Endothelial cell of umbilical vein (primary cell): Measurements from ENCODE around the gene KIF3B. TPM values are rescaled to one million over a fixed set of nuclear protein-coding genes. Genes with fewer than 3 reads are reported as not detected.

ENCODE experiments used
- BruUV-seq: library from RNA; stranded (reverse); fragments of 400-500 nt; replicated peaks from 2 replicates; lab custom pipeline; 2021; lab: Mats Ljungman, UMichigan
- CTCF ChIA-PET: fragments of 300-600, 350-600 bp; sonication (Branson Sonifier 250); formaldehyde crosslinking; loops from one replicate; lab custom pipeline; 2021; ENCODE audit warnings: antibody characterized with exemption, inconsistent platforms; lab: Charles Lee
- POLR2A ChIA-PET: fragments of 300-600, 350-600 bp; sonication (Branson Sonifier 250); formaldehyde crosslinking; loops from one replicate; lab custom pipeline; 2021; ENCODE audit warnings: antibody characterized with exemption, inconsistent platforms; lab: Charles Lee
- DNase-seq: peaks from one replicate; pipeline ENCODE4 v3.0.0-alpha.2; 2011; ENCODE audit warnings: low read depth, low spot score
- FAIRE-seq: peaks from 2 replicates; lab custom pipeline; 2011; peaks lifted over from hg19 to GRCh38; lab: Jason Lieb, UNC
- H2AFZ ChIP-seq: 2 replicates; pipeline ENCODE4 v1.6.0; 2012; ENCODE audit warnings: low read depth, low read length, control low read depth, inconsistent platforms
- H3K27ac ChIP-seq: 2 replicates; pipeline ENCODE4 v1.5.1; 2011; ENCODE audit warnings: low read depth, mild to moderate bottlenecking, control low read depth, low read length, moderate library complexity; ENCODE audit not compliant: insufficient read depth
- H3K27me3 ChIP-seq, 2 experiments: 2 replicates each; pipeline versions ENCODE4 v1.6.0 to v1.6.1; 2011; ENCODE audit warnings: low read length in 2 of 2, mixed read lengths in 1 of 2; ENCODE audit not compliant: control insufficient read depth in 2 of 2, insufficient read depth in 2 of 2
- H3K36me3 ChIP-seq, 2 experiments: 2 replicates in 1 of 2; 3 replicates in 1 of 2; pipeline ENCODE4 v1.5.1; 2011; ENCODE audit warnings: low read length in 2 of 2, mild to moderate bottlenecking in 1 of 2, moderate library complexity in 1 of 2; ENCODE audit not compliant: control insufficient read depth in 2 of 2, insufficient read depth in 2 of 2; ENCODE audit errors: extremely low read depth in 1 of 2
- H3K4me1 ChIP-seq: 3 replicates; pipeline ENCODE4 v1.5.1; 2011; ENCODE audit warnings: mild to moderate bottlenecking, low read length; ENCODE audit not compliant: control insufficient read depth, insufficient read depth; ENCODE audit errors: extremely low read depth
- H3K4me2 ChIP-seq: 2 replicates; pipeline ENCODE4 v1.6.1; 2011; ENCODE audit warnings: low read length, control low read depth, mixed read lengths; ENCODE audit not compliant: insufficient read depth
- H3K4me3 ChIP-seq, 3 experiments: fragments of 200-600 bp in 1 of 3; sonication (generic), shearing (Covaris generic) in 1 of 3; replicated peaks in 1 of 3; 2 replicates each; pipeline ENCODE4 v1.5.1; 2011 to 2016; ENCODE audit warnings: control low read depth in 3 of 3, low read length in 3 of 3, mild to moderate bottlenecking in 2 of 3, inconsistent platforms in 1 of 3, low read depth in 1 of 3, moderate library complexity in 1 of 3; ENCODE audit not compliant: insufficient read depth in 1 of 3
- H3K79me2 ChIP-seq: 2 replicates; pipeline ENCODE4 v1.6.0; 2012; ENCODE audit warnings: low read length, inconsistent platforms; ENCODE audit not compliant: control insufficient read depth, insufficient read depth
- H3K9ac ChIP-seq: replicated peaks from 2 replicates; pipeline ENCODE3; 2011; ENCODE audit warnings: low read length, control low read depth; ENCODE audit not compliant: insufficient read depth; ENCODE audit errors: extremely low read depth
- H3K9me1 ChIP-seq: replicated peaks from 3 replicates; pipeline ENCODE4 v1.6.0; 2011; ENCODE audit warnings: mild to moderate bottlenecking, low read length; ENCODE audit not compliant: control insufficient read depth, insufficient read depth; ENCODE audit errors: extremely low read depth
- H3K9me3 ChIP-seq: replicated peaks from 2 replicates; pipeline ENCODE4 v1.5.1; 2012; ENCODE audit warnings: low read length, inconsistent platforms; ENCODE audit not compliant: control insufficient read depth, insufficient read depth
- H4K20me1 ChIP-seq: replicated peaks from 2 replicates; pipeline ENCODE3; 2011; ENCODE audit warnings: mild to moderate bottlenecking, low read length; ENCODE audit not compliant: control insufficient read depth, insufficient read depth; ENCODE audit errors: extremely low read depth
- CTCF ChIP-seq, 2 donors: IDR thresholded peaks; 1 replicate in 1 of 2; 2 replicates in 1 of 2; pipeline ENCODE4 v1.5.1; 2011; ENCODE audit warnings: low read length in 2 of 2, mild to moderate bottlenecking in 2 of 2, moderate library complexity in 2 of 2, control low read depth in 1 of 2, inconsistent platforms in 1 of 2, low read depth in 1 of 2; ENCODE audit not compliant: insufficient read depth in 1 of 2; ENCODE audit errors: extremely low read depth in 1 of 2
- EZH2 ChIP-seq: IDR thresholded peaks from 2 replicates; pipeline ENCODE4 v1.6.1; 2012; ENCODE audit warnings: borderline replicate concordance, low read depth, mild to moderate bottlenecking, moderate library complexity, low read length, inconsistent platforms; ENCODE audit not compliant: severe bottlenecking
- FOS ChIP-seq: IDR thresholded peaks from 2 replicates; pipeline ENCODE4 v1.6.1; 2011; ENCODE audit warnings: mild to moderate bottlenecking, low read length, moderate library complexity, borderline replicate concordance; ENCODE audit not compliant: insufficient read depth
- GATA2 ChIP-seq: IDR thresholded peaks from 2 replicates; pipeline ENCODE4 v1.7.0; 2011; ENCODE audit warnings: low read depth, mild to moderate bottlenecking, moderate library complexity, mixed read lengths, low read length; ENCODE audit not compliant: insufficient read length, insufficient read depth
- JUN ChIP-seq: IDR thresholded peaks from 2 replicates; pipeline ENCODE4 v1.6.1; 2011; ENCODE audit warnings: borderline replicate concordance, low read depth; ENCODE audit not compliant: insufficient read length, insufficient read depth
- MAX ChIP-seq: IDR thresholded peaks from 2 replicates; pipeline ENCODE4 v1.6.1; 2011; ENCODE audit not compliant: insufficient read depth, insufficient read length
- MYC ChIP-seq: IDR thresholded peaks from one replicate; pipeline ENCODE4 v1.6.1; 2011; ENCODE audit warnings: mild to moderate bottlenecking, low read depth, low read length
- POLR2A ChIP-seq: IDR thresholded peaks from 2 replicates; pipeline ENCODE4 v1.6.1; 2012; ENCODE audit warnings: low read depth, mild to moderate bottlenecking, control low read depth, low read length
- POLR2AphosphoS5 ChIP-seq: IDR thresholded peaks from 2 replicates; pipeline ENCODE4 v1.6.1; 2012; ENCODE audit warnings: low read depth, mild to moderate bottlenecking, control low read depth, low read length, moderate library complexity; ENCODE audit not compliant: insufficient read depth
- dilution Hi-C: fragments of 300-500 bp; cut with MboI; formaldehyde crosslinking; loops from one replicate; pipeline ENCODE4 v1.15.0; 2019; ENCODE audit warnings: low sequenced_read_pairs; ENCODE audit not compliant: extremely low pct_ligation_motif_present
- intact Hi-C: fragments of 100-400 bp; cut with micrococcal nuclease; formaldehyde crosslinking; loops from one replicate; pipeline ENCODE4 v1.10.0; 2022
- polyA plus RNA-seq, 4 experiments: library from polyadenylated mRNA; depleted of rRNA in 3 of 4; stranded (reverse) in 3 of 4; unstranded in 1 of 4; fragments of >200 nt; gene quantifications; 2 replicates each; pipeline versions ENCODE4 v1.2.1 to v1.2.3, GENCODE V29; 2011 to 2012; ENCODE audit warnings: missing spikeins in 1 of 4
- total RNA-seq: library from RNA; stranded (reverse); gene quantifications from 2 replicates; pipeline ENCODE4 v1.2.3, GENCODE V29; 2021

Gene KIF3B
- total and polyA plus RNA-seq, 2 donors (not counting 3 experiments of a cell fraction or from before 2014, with no cell fraction given) = 14.5 to 25.1 TPM

DNA sequence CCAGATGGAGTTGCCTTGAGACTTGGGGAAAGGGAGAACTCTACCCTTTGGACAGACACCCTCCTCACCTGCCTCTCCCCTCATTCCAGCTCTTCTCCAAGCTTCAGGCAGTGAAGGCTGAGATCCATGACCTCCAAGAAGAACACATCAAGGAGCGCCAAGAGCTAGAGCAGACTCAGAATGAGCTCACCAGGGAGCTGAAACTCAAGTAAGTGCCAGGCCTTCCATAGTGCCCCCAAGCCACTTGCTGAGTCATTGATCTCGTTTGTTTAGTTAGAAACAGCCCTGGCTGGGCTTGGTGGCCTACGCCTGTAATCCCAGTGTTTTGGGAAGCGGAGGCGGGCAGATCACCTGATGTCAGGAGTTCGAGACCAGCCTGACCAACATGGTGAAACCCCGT lies 39.2 kb downstream of the KIF3B start:
- CTCF ChIA-PET = interaction anchor here (0.6 to 1.0 kb wide), 2 partner anchors 10 to 1767 kb away, joined by 3 to 4 read pairs; no protein-coding TSS in a partner anchor
- FAIRE-seq (no peak), DNase-seq (no peak)
- dilution Hi-C loops = no loop called here
- Histone ChIP-seq H2AFZ (no peak overlapping the region), H3K9ac (no peak overlapping the region), H3K4me3 (no peak overlapping the region), H3K4me1 (peaks cover 3% of the 10 kb centered on the region), H4K20me1 (no peaks in the 10 kb centered on the region), H3K27ac (no peak overlapping the region), H3K9me1 (no peaks in the 10 kb centered on the region), H3K79me2 (no peaks in the 10 kb centered on the region), H3K27me3 (no peaks in the 10 kb centered on the region), H3K9me3 (no peaks in the 10 kb centered on the region), H3K4me2 (no peak overlapping the region), H3K36me3 (peaks cover 0 to 11% of the 10 kb centered on the region in 2 experiments)
- POLR2A ChIA-PET = no interaction called here
- TF ChIP-seq GATA2 = no peak
- TF ChIP-seq EZH2 = no peak
- no peak for TF ChIP-seq CTCF (IDR thresholded peaks at IDR 0.05; ENCODE audit: extremely low read depth in 1 of 2, insufficient read depth in 1 of 2, low read depth in 1 of 2, low read length in 2 of 2)
- BruUV-seq = no TSS peak
- intact Hi-C loops = no loop called here

GRCh38 chr20:32319100-32319499 lies 41.6 kb downstream of the KIF3B start:
- Histone ChIP-seq H3K4me3 (no peak overlapping the region), H3K9ac (no peak overlapping the region), H3K9me1 (no peaks in the 10 kb centered on the region), H4K20me1 (no peaks in the 10 kb centered on the region), H3K9me3 (no peaks in the 10 kb centered on the region), H3K4me2 (no peak overlapping the region), H3K4me1 (peaks cover 3% of the 10 kb centered on the region), H2AFZ (no peak overlapping the region), H3K27me3 (no peaks in the 10 kb centered on the region), H3K36me3 (peaks cover 0 to 11% of the 10 kb centered on the region in 2 experiments), H3K79me2 (no peaks in the 10 kb centered on the region), H3K27ac (no peak overlapping the region)
- no peak for FAIRE-seq
- no peak for DNase-seq
- dilution Hi-C loops = no loop called here
- TF ChIP-seq JUN (no peak), GATA2 (no peak), POLR2AphosphoS5 (no peak), POLR2A (no peak), EZH2 (no peak), MYC (no peak), FOS (no peak), CTCF (IDR thresholded peaks at IDR 0.05; ENCODE audit: extremely low read depth in 1 of 2, insufficient read depth in 1 of 2, low read depth in 1 of 2, low read length in 2 of 2) (no peak), MAX (no peak)
- no TSS peak for BruUV-seq
- ChIA-PET CTCF (no interaction called here), POLR2A (no interaction called here)
- intact Hi-C loops = no loop called here
